T-helper 2 cell treated with Interferon-gamma antibody and Interleukin-4, amounts not matched to agents 100 ng/mL and 5 ng/mL, for 36 hours (primary cell): Measurements from ENCODE around the gene CCDC82. TPM values are rescaled to one million over a fixed set of nuclear protein-coding genes. Genes with fewer than 3 reads are reported as not detected.

Source experiments
- intact Hi-C: fragments of 100-400 bp; cut with micrococcal nuclease; formaldehyde crosslinking; loops from one replicate; pipeline ENCODE4 v1.15.1; 2023
- total RNA-seq: library from RNA; stranded (reverse); gene quantifications from 2 replicates; pipeline ENCODE4 v1.2.3, GENCODE V29; 2022

The CCDC82 gene
- total RNA-seq, 1 donor from 2014 or later = 39.9 TPM

GRCh38 chr11:96309643-96310017 lies 80.1 kb downstream of the CCDC82 start:
- intact Hi-C loops = no loop called here

DNA sequence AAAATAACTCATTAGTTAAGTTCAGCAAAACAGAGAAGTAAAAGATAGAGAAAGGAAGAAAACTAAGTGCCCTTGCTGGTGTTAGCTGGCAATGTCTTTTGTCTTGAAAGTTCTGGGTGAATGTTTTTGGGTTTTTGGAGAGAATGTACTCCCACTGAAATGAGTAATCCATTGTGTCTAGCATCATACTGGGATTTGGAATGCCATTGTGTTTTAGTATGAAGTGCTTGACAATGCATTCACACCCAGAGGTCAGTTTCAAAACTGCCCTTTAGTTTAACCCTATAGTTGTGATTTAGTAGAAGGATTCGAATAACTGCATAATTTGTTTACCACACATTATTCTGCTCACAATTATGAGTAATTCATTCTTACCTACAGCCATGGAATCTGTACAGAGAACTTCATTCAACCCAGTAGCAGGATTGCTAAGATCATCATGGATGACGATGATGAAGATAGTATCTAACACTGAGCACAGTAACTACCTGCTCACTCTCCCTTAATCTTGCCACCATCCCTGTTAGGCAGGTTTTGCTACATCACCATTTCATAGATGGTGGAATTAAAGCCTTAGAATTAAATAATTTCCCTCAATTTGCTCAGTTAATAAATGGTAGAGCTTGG lies 80.6 kb downstream of the CCDC82 start:
- intact Hi-C loops = no loop called here

DNA sequence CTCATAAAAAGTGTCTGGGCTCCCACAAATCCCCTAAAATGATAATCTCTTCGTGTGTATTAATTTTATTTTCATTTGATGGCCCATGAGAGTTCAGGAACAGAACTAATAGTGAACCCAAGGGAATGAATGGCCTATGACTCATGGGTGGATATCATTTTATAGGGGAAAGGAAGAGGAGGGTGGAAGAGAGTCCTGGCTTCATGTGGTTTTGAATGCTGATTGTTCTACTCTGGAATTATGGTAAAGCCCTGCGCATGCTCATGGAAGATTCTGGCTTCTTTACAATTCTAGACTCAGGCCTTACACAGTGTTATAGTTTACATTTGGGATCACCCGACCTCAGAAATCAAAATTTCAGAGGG lies 82.0 kb downstream of the CCDC82 start:
- intact Hi-C loops = no loop called here

DNA sequence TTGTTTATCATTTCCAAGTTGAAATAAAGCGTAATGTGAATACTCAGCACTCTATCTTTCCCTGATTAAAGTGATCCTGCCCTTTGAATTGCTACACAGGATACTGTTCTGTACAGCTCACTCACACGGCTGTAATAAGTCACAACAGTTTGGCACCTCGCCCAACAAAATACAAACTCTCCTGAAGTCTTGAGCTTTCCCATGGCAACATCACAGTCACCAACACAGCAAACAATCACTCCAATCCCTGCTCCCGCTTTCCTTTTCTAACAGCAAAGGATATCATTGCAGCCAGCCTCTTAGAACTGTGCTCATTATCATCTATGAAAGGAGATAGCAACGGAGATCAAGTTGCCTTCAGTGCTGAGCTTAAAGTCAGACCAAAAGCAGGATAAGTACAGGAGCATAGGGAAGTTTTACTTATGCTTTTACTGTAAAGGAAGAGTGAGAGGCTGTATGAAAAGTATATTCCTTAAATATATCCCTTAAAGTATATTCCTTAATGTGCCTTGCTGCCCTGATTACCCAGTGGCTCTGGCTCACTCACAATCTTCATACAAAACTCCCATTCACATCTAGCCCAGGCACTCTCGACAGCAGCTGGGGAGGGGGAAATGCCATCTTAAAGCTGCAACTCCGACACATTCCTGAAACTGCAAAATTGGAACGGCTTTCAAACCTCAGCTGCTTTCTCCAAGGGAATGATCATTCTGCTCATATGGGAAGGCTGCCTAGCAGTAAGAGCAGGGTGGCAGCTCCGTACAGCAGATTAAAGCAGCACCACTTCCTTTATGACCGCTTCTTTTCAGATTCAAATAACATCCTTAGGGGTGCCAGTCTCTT lies 82.6 kb downstream of the CCDC82 start:
- intact Hi-C loops = no loop called here

GRCh38 chr11:96306600-96306932 lies 83.1 kb downstream of the CCDC82 start:
- intact Hi-C loops = no loop called here

DNA sequence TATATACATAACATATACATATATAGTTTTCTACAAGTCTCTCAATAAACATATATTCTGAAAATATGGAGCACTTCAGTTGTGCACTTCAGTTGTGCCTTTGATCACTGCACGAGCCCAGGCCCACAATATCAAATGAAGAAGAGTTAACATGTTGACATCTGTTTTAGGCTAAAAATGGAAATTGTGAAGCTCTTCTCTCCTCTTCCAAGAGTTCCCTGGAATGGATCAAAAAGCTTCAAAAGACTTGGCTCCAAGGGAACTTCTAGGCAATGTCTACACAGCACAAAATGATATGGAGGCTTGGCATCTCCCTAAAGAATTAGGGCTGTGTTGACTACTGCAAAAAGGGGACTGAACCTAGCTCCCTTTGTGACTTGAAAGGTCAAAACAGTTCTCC lies 83.6 kb downstream of the CCDC82 start:
- intact Hi-C loops = no loop called here

- intact Hi-C loops = no loop called here
Observed at GRCh38 chr11:96303980-96304379, 85.7 kb downstream of the CCDC82 start.

DNA sequence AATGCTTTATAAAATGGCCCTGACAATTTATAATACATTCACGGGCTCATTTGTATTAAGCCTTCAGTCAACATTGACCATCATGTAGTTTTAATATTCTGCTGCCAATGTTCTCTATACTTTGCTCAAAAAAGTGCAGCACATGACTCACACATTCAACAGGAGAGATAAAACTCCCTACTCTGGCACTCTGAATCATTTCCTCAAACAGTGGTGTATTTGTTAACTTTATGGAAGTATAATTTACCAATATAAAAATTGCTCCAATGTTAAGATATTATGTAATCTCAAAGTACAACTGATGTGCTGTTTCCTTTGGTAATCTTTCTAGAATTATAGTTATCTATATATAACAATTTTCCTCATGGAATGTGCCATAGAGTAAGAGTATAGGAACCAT lies 86.6 kb downstream of the CCDC82 start:
- intact Hi-C loops = no loop called here

Other genes with a start within 250 kb of the CCDC82 start
- 10.9 and 11.2 TPM in 2 replicates for gene MAML2, start 46.7 kb downstream of the CCDC82 start, total RNA-seq
- gene JRKL, start 101 bp upstream of the CCDC82 start, total RNA-seq = 7.7 and 8.6 TPM in 2 replicates